Activated CD4-positive, alpha-beta T cell treated with anti-CD3 and anti-CD28 coated beads for 36 hours (primary cell): ENCODE measurements around the gene ETV6. TPM values are rescaled to one million over a fixed set of nuclear protein-coding genes. Genes with fewer than 3 reads are reported as not detected.

Source experiments
- ATAC-seq: fragments of 200-7000 bp; cut with Tn5 transposase; one replicate; pipeline ENCODE4 v1.10.0; 2021; ENCODE audit warnings: mild to moderate bottlenecking, moderate library complexity
- CTCF ChIA-PET: fragments of 350-600 bp; sonication (Branson Sonifier 250); formaldehyde crosslinking; loops from one replicate; lab custom pipeline; 2021; ENCODE audit warnings: antibody characterized with exemption; lab: Charles Lee
- POLR2A ChIA-PET: fragments of 350-600 bp; sonication (Branson Sonifier 250); formaldehyde crosslinking; loops from one replicate; lab custom pipeline; 2021; ENCODE audit warnings: antibody characterized with exemption, inconsistent platforms; lab: Charles Lee
- DNase-seq: peaks from one replicate; pipeline ENCODE4 v3.0.0-alpha.2; 2020
- H3K27ac Mint-ChIP-seq: one replicate; pipeline ENCODE4 v1.8.0; 2021; ENCODE audit warnings: mixed read lengths
- H3K27me3 Mint-ChIP-seq: one replicate; pipeline ENCODE4 v1.8.0; 2021; ENCODE audit warnings: mixed read lengths
- H3K36me3 Mint-ChIP-seq: one replicate; pipeline ENCODE4 v1.8.0; 2021; ENCODE audit warnings: low read depth, mixed read lengths
- H3K4me1 Mint-ChIP-seq: one replicate; pipeline ENCODE4 v1.8.0; 2021; ENCODE audit warnings: mixed read lengths
- H3K4me3 Mint-ChIP-seq: one replicate; pipeline ENCODE4 v1.8.0; 2021; ENCODE audit warnings: mild to moderate bottlenecking, moderate library complexity, mixed read lengths
- H3K9me3 Mint-ChIP-seq: one replicate; pipeline ENCODE4 v1.8.0; 2021; ENCODE audit warnings: low read depth, mixed read lengths
- intact Hi-C, 2 experiments: fragments of 100-400 bp; cut with DNase I in 1 of 2; cut with micrococcal nuclease in 1 of 2; formaldehyde crosslinking; loops; one replicate each; pipeline versions ENCODE4 v1.14.2 to v1.15.1; 2022 to 2024; cut with DNase I, micrococcal nuclease
- total RNA-seq, 2 experiments: library from RNA; stranded (reverse); gene quantifications; one replicate each; pipeline ENCODE4 v1.2.3, GENCODE V29; 2021

Gene ETV6
- total RNA-seq, 2 experiments from 2014 or later, result 53.5 to 56.7 TPM

GRCh38 chr12:11811008-11811407 is 161.5 kb downstream of the ETV6 start:
- DNase-seq (no peak), ATAC-seq (peak; percentile 33)
- Mint-ChIP-seq H3K9me3 (no peaks in the 10 kb centered on the region), H3K36me3 (peaks cover 29% of the 10 kb centered on the region), H3K4me3 (peak overlapping the region; percentile 26), H3K27me3 (no peaks in the 10 kb centered on the region), H3K27ac (peak overlapping the region; percentile 62), H3K4me1 (peaks cover 70% of the 10 kb centered on the region)
- intact Hi-C loops, result loop anchor here (1.0 to 5.0 kb wide), 2 partner anchors 159 to 234 kb away; no protein-coding TSS in a partner anchor
- CTCF ChIA-PET, result interaction anchor here (0.7 to 1.2 kb wide), 2 partner anchors 32 to 171 kb away, joined by 3 to 4 read pairs; no protein-coding TSS in a partner anchor
- POLR2A ChIA-PET, result interaction anchor here (0.6 kb wide), 1 partner anchor 210 kb away, joined by 3 read pairs; no protein-coding TSS in a partner anchor

GRCh38 chr12:11812241-11812585 is 162.7 kb downstream of the ETV6 start:
- peaks cover 30% of the 10 kb centered on the region for H3K36me3 Mint-ChIP-seq
- H3K4me1 Mint-ChIP-seq, result peaks cover 61% of the 10 kb centered on the region
- intact Hi-C loops, result loop anchor here in 1 of 2 experiments (2.0 to 5.0 kb wide), 3 partner anchors 25 to 160 kb away; no protein-coding TSS in a partner anchor
- ChIA-PET POLR2A (no interaction called here), CTCF (interaction anchor here (0.6 to 1.6 kb wide), 12 partner anchors 10 to 220 kb away, joined by 3 to 10 read pairs (median 3); no protein-coding TSS in a partner anchor)
- no peak for ATAC-seq
- H3K9me3 Mint-ChIP-seq, result no peaks in the 10 kb centered on the region
- H3K27ac Mint-ChIP-seq, result peak overlapping the region; percentile 72
- no peaks in the 10 kb centered on the region for H3K27me3 Mint-ChIP-seq
- no peak for DNase-seq
- peak overlapping the region; percentile 46 for H3K4me3 Mint-ChIP-seq

- H3K4me3 Mint-ChIP-seq, result peak overlapping the region; percentile 46
- no peaks in the 10 kb centered on the region for H3K9me3 Mint-ChIP-seq
- intact Hi-C loops, result loop anchor here in 1 of 2 experiments (2.0 to 5.0 kb wide), 3 partner anchors 24 to 161 kb away; no protein-coding TSS in a partner anchor
- peak; percentile 42 for DNase-seq
- H3K4me1 Mint-ChIP-seq, result peaks cover 60% of the 10 kb centered on the region
- ATAC-seq, result peak; percentile 49
- H3K27ac Mint-ChIP-seq, result peak overlapping the region; percentile 72
- peaks cover 35% of the 10 kb centered on the region for H3K36me3 Mint-ChIP-seq
- POLR2A ChIA-PET, result no interaction called here
- CTCF ChIA-PET, result interaction anchor here (0.6 to 1.6 kb wide), 11 partner anchors 10 to 220 kb away, joined by 3 to 10 read pairs (median 3); no protein-coding TSS in a partner anchor
- no peaks in the 10 kb centered on the region for H3K27me3 Mint-ChIP-seq
Measured at GRCh38 chr12:11812586-11813437, 163.3 kb downstream of the ETV6 start.

- intact Hi-C loops, result loop anchor here in 1 of 2 experiments (2.0 to 5.0 kb wide), 3 partner anchors 23 to 161 kb away; no protein-coding TSS in a partner anchor
- ATAC-seq (no peak), DNase-seq (no peak)
- no peaks in the 10 kb centered on the region for H3K27me3 Mint-ChIP-seq
- no peaks in the 10 kb centered on the region for H3K9me3 Mint-ChIP-seq
- H3K27ac Mint-ChIP-seq, result peak overlapping the region; percentile 72
- ChIA-PET POLR2A (no interaction called here), CTCF (interaction anchor here (0.8 to 1.6 kb wide), 6 partner anchors 9 to 219 kb away, joined by 3 to 10 read pairs (median 4); no protein-coding TSS in a partner anchor)
- H3K4me1 Mint-ChIP-seq, result peaks cover 63% of the 10 kb centered on the region
- peak overlapping the region; percentile 46 for H3K4me3 Mint-ChIP-seq
- H3K36me3 Mint-ChIP-seq, result peaks cover 37% of the 10 kb centered on the region
Measured at GRCh38 chr12:11813438-11813813, 164.0 kb downstream of the ETV6 start.

GRCh38 chr12:11814374-11814773 is 164.9 kb downstream of the ETV6 start:
- ChIA-PET POLR2A (interaction anchor here (0.6 to 0.9 kb wide), 2 partner anchors 35 to 88 kb away, joined by 3 read pairs; no protein-coding TSS in a partner anchor), CTCF (interaction anchor here (0.6 to 1.0 kb wide), 4 partner anchors 8 to 233 kb away, joined by 3 to 5 read pairs (median 4); no protein-coding TSS in a partner anchor)
- DNase-seq (peak; percentile 71), ATAC-seq (peak; percentile 91)
- Mint-ChIP-seq H3K9me3 (no peaks in the 10 kb centered on the region), H3K4me1 (peaks cover 59% of the 10 kb centered on the region), H3K27ac (no peak overlapping the region), H3K27me3 (no peaks in the 10 kb centered on the region), H3K4me3 (peak overlapping the region; percentile 4), H3K36me3 (peaks cover 31% of the 10 kb centered on the region)
- intact Hi-C loops, result loop anchor here in 1 of 2 experiments (5.0 kb wide), 1 partner anchor 162 kb away; no protein-coding TSS in a partner anchor

- POLR2A ChIA-PET, result interaction anchor here (1.0 kb wide), 1 partner anchor 17 kb away, joined by 3 read pairs; no protein-coding TSS in a partner anchor
- H3K27ac Mint-ChIP-seq, result no peak overlapping the region
Measured at GRCh38 chr12:11815397-11815796, 165.9 kb downstream of the ETV6 start.

GRCh38 chr12:11819643-11820042 is 170.2 kb downstream of the ETV6 start:
- intact Hi-C loops, result no loop called here

More at GRCh38 chr12:11815397-11815796, 165.9 kb downstream of the ETV6 start:
- CTCF ChIA-PET, result interaction anchor here (0.6 kb wide), 1 partner anchor 88 kb away, joined by 3 read pairs; no protein-coding TSS in a partner anchor
- Mint-ChIP-seq H3K27me3 (no peaks in the 10 kb centered on the region), H3K4me1 (peaks cover 55% of the 10 kb centered on the region), H3K4me3 (no peak overlapping the region), H3K9me3 (no peaks in the 10 kb centered on the region), H3K36me3 (peaks cover 31% of the 10 kb centered on the region)
- DNase-seq (no peak), ATAC-seq (no peak)
- intact Hi-C loops, result no loop called here

GRCh38 chr12:11820476-11820875 is 171.0 kb downstream of the ETV6 start:
- H3K4me3 Mint-ChIP-seq, result no peak overlapping the region
- H3K27me3 Mint-ChIP-seq, result no peaks in the 10 kb centered on the region
- no peak for ATAC-seq
- ChIA-PET CTCF (interaction anchor here (1.4 to 2.2 kb wide), 2 partner anchors 12 to 212 kb away, joined by 5 to 10 read pairs; no protein-coding TSS in a partner anchor), POLR2A (no interaction called here)
- no peak for DNase-seq
- intact Hi-C loops, result no loop called here
- peaks cover 52% of the 10 kb centered on the region for H3K4me1 Mint-ChIP-seq
- no peak overlapping the region for H3K27ac Mint-ChIP-seq
- H3K9me3 Mint-ChIP-seq, result peaks cover 3% of the 10 kb centered on the region
- peaks cover 33% of the 10 kb centered on the region for H3K36me3 Mint-ChIP-seq

More at GRCh38 chr12:11819643-11820042, 170.2 kb downstream of the ETV6 start:
- CTCF ChIA-PET, result interaction anchor here (2.2 kb wide), 1 partner anchor 213 kb away, joined by 10 read pairs; no protein-coding TSS in a partner anchor
- ATAC-seq (no peak), DNase-seq (no peak)
- H3K27ac Mint-ChIP-seq, result no peak overlapping the region
- peaks cover 3% of the 10 kb centered on the region for H3K9me3 Mint-ChIP-seq
- H3K36me3 Mint-ChIP-seq, result peaks cover 33% of the 10 kb centered on the region
- H3K4me1 Mint-ChIP-seq, result peaks cover 52% of the 10 kb centered on the region
- POLR2A ChIA-PET, result no interaction called here
- H3K4me3 Mint-ChIP-seq, result no peak overlapping the region
- H3K27me3 Mint-ChIP-seq, result no peaks in the 10 kb centered on the region

- Mint-ChIP-seq H3K4me1 (peaks cover 56% of the 10 kb centered on the region), H3K27me3 (no peaks in the 10 kb centered on the region), H3K9me3 (peaks cover 3% of the 10 kb centered on the region), H3K36me3 (peaks cover 36% of the 10 kb centered on the region), H3K27ac (peak overlapping the region; percentile 92), H3K4me3 (peak overlapping the region; percentile 49)
- intact Hi-C loops, result no loop called here
- CTCF ChIA-PET, result interaction anchor here (1.4 to 2.2 kb wide), 3 partner anchors 8 to 211 kb away, joined by 5 to 10 read pairs (median 5); no protein-coding TSS in a partner anchor
- POLR2A ChIA-PET, result interaction anchor here (1.1 to 1.3 kb wide), 2 partner anchors 10 to 42 kb away, joined by 3 to 5 read pairs; no protein-coding TSS in a partner anchor
- DNase-seq (no peak), ATAC-seq (no peak)
Measured at GRCh38 chr12:11821386-11822080, 172.1 kb downstream of the ETV6 start.

- Mint-ChIP-seq H3K4me1 (peaks cover 62% of the 10 kb centered on the region), H3K27ac (peak overlapping the region; percentile 92), H3K9me3 (peaks cover 3% of the 10 kb centered on the region), H3K4me3 (peak overlapping the region; percentile 49), H3K36me3 (peaks cover 39% of the 10 kb centered on the region), H3K27me3 (no peaks in the 10 kb centered on the region)
- ChIA-PET POLR2A (interaction anchor here (0.7 to 1.3 kb wide), 6 partner anchors 9 to 188 kb away, joined by 3 to 5 read pairs (median 4); no protein-coding TSS in a partner anchor), CTCF (interaction anchor here (0.7 to 1.6 kb wide), 6 partner anchors 8 to 188 kb away, joined by 3 to 5 read pairs (median 4); no protein-coding TSS in a partner anchor)
- DNase-seq (peak; percentile 77), ATAC-seq (peak; percentile 56)
- intact Hi-C loops, result no loop called here
Measured at GRCh38 chr12:11822081-11822834, 172.8 kb downstream of the ETV6 start.
